A549 (cell line): ENCODE data around the gene FBLN5. TPM values are rescaled to one million over a fixed set of nuclear protein-coding genes. Genes with fewer than 3 reads are reported as not detected.

Experiments used
- ATAC-seq, 2 experiments: fragments of 200-7000 bp in 1 of 2; fragments of >200 bp in 1 of 2; cut with Nextera tagmentation in 1 of 2; cut with Tn5 transposase in 1 of 2; 3 replicates each; pipeline versions ENCODE4 v1.8.0 to v1.9.1; 2018 to 2020; ENCODE audit warnings: mild to moderate bottlenecking in 1 of 2, moderate library complexity in 1 of 2
- CTCF ChIA-PET: fragments of 300-600 bp; sonication (Branson Sonifier 250); formaldehyde crosslinking; extraction: SDS; loops from one replicate; lab custom pipeline; 2021; ENCODE audit warnings: antibody characterized with exemption, inconsistent platforms; lab: Yijun Ruan, JAX
- POLR2A ChIA-PET: fragments of 350-600 bp; formaldehyde crosslinking; extraction: SDS; loops from one replicate; lab custom pipeline; 2021; ENCODE audit warnings: antibody characterized with exemption, inconsistent platforms; lab: Yijun Ruan, JAX
- DNase-seq, 2 experiments: peaks; one replicate each; pipeline versions ENCODE4 v3.0.0 to v3.0.0-alpha.2; 2011 to 2016; ENCODE audit warnings: low read depth in 1 of 2, low spot score in 1 of 2
- FAIRE-seq: peaks from 2 replicates; lab custom pipeline; 2011; peaks lifted over from hg19 to GRCh38; lab: Jason Lieb, UNC
- H3K27ac ChIP-seq, 2 experiments: fragments of >200 bp; sonication (Bioruptor Twin); formaldehyde crosslinking; 3 replicates each; pipeline ENCODE4 v1.5.1; 2016 to 2017
- H3K4me1 ChIP-seq: fragments of >200 bp; sonication (Bioruptor Twin); formaldehyde crosslinking; 3 replicates; pipeline ENCODE4 v1.6.1; 2016
- H3K4me2 ChIP-seq: fragments of >200 bp; sonication (Bioruptor Twin); formaldehyde crosslinking; 3 replicates; pipeline ENCODE4 v1.6.1; 2016
- H3K4me3 ChIP-seq: fragments of >200 bp; sonication (Bioruptor Twin); formaldehyde crosslinking; 3 replicates; pipeline ENCODE4 v1.5.1; 2016
- H3K9me3 ChIP-seq: fragments of >200 bp; sonication (Bioruptor Twin); formaldehyde crosslinking; 3 replicates; pipeline ENCODE4 v1.6.1; 2016
- BCL3 ChIP-seq: fragments of >200 bp; sonication (Bioruptor Twin); formaldehyde crosslinking; IDR thresholded peaks from 3 replicates; pipeline ENCODE4 v1.6.1; 2016
- BHLHE40 ChIP-seq: IDR thresholded peaks from 2 replicates; pipeline ENCODE4 v1.6.1; 2012; ENCODE audit warnings: low read depth, low read length, inconsistent platforms
- CBX2 ChIP-seq: fragments of 200-600 bp; sonication (generic); IDR thresholded peaks from 2 replicates; pipeline ENCODE4 v1.6.1; 2016; ENCODE audit warnings: low read depth, mild to moderate bottlenecking, borderline replicate concordance
- CBX8 ChIP-seq: fragments of 200-600 bp; sonication (generic); IDR thresholded peaks from 2 replicates; pipeline ENCODE4 v1.6.1; 2016
- E2F6 ChIP-seq: IDR thresholded peaks from 2 replicates; pipeline ENCODE4 v1.6.1; 2012; ENCODE audit warnings: low read depth, borderline replicate concordance
- EHMT2 ChIP-seq: fragments of 200-600 bp; sonication (generic); IDR thresholded peaks from 2 replicates; pipeline ENCODE4 v1.6.1; 2016; ENCODE audit warnings: antibody characterized with exemption, low read depth, mild to moderate bottlenecking, moderate library complexity
- FOSL2 ChIP-seq, 2 experiments: fragments of 450-650 bp in 1 of 2; fragments of >200 bp in 1 of 2; sonication (Bioruptor Twin) in 1 of 2; formaldehyde crosslinking; IDR thresholded peaks; 2 replicates each; pipeline versions ENCODE4 v1.5.0 to v1.6.1; 2016 to 2020; ENCODE audit warnings: mild to moderate bottlenecking in 1 of 2, moderate library complexity in 1 of 2
- FOXS1 ChIP-seq: fragments of 250-450 bp; sonication (Bioruptor Pico); IDR thresholded peaks from 2 replicates; pipeline ENCODE4 v1.5.0; 2020; ENCODE audit warnings: mild to moderate bottlenecking, moderate library complexity
- HOXB5 ChIP-seq: fragments of 250-450 bp; sonication (Bioruptor Pico); IDR thresholded peaks from 2 replicates; pipeline ENCODE4 v1.5.0; 2020; ENCODE audit warnings: mild to moderate bottlenecking, moderate library complexity
- JUN ChIP-seq, 2 experiments: fragments of >200 bp; sonication (Bioruptor Twin); formaldehyde crosslinking; IDR thresholded peaks; 2 replicates in 1 of 2; 3 replicates in 1 of 2; pipeline ENCODE4 v1.6.1; 2016 to 2017
- KDM5A ChIP-seq: fragments of 200-600 bp; sonication (generic); IDR thresholded peaks from 2 replicates; pipeline ENCODE4 v1.6.1; 2016; ENCODE audit warnings: antibody characterized with exemption, mild to moderate bottlenecking
- MYC ChIP-seq: IDR thresholded peaks from 2 replicates; pipeline ENCODE4 v1.6.1; 2012; ENCODE audit warnings: mild to moderate bottlenecking, inconsistent platforms, low read length, improper control_type of control experiment, borderline replicate concordance
- NFE2L2 ChIP-seq: fragments of 150-350 bp; conservative IDR thresholded peaks from 2 replicates; pipeline ENCODE4 v1.6.1; 2014; ENCODE audit warnings: low read length
- PBX3 ChIP-seq: IDR thresholded peaks from 2 replicates; pipeline ENCODE4 v1.6.1; 2012
- POLR2AphosphoS2 ChIP-seq: conservative IDR thresholded peaks from 2 replicates; pipeline ENCODE4 v1.6.1; 2012; ENCODE audit warnings: low read length, improper control_type of control experiment, inconsistent platforms
- RAD21 ChIP-seq, 2 experiments: fragments of >200 bp in 1 of 2; sonication (Bioruptor Twin) in 1 of 2; formaldehyde crosslinking in 1 of 2; IDR thresholded peaks in 1 of 2; conservative IDR thresholded peaks in 1 of 2; 2 replicates in 1 of 2; 3 replicates in 1 of 2; pipeline ENCODE4 v1.6.1; 2012 to 2018; ENCODE audit warnings: inconsistent platforms in 1 of 2
- RARB ChIP-seq: fragments of 250-450 bp; sonication (Bioruptor Pico); IDR thresholded peaks from 2 replicates; pipeline ENCODE4 v1.8.0; 2021; ENCODE audit warnings: mild to moderate bottlenecking, moderate library complexity
- SREBF2 ChIP-seq: fragments of 450-650 bp; IDR thresholded peaks from 2 replicates; pipeline ENCODE4 v1.6.1; 2014; ENCODE audit warnings: mild to moderate bottlenecking, moderate library complexity
- USF2 ChIP-seq: fragments of 450-650 bp; IDR thresholded peaks from 2 replicates; pipeline ENCODE4 v1.6.1; 2014; ENCODE audit warnings: antibody characterized with exemption
- ZSCAN20 ChIP-seq: fragments of 250-450 bp; sonication (Bioruptor Pico); IDR thresholded peaks from 2 replicates; pipeline ENCODE4 v1.8.0; 2022; ENCODE audit warnings: mild to moderate bottlenecking, moderate library complexity
- WGBS: methylation state at CpG from one replicate; pipeline ENCODE4 v1.1.6; 2017; ENCODE audit errors: missing lambda C conversion rate; 5-methylcytosine and 5-hydroxymethylcytosine counted together
- polyA plus RNA-seq, 4 experiments: library from polyadenylated mRNA; depleted of rRNA in 3 of 4; stranded (reverse); fragments of >200 nt; fragmentation: RNase III in 1 of 4; extraction: RNeasy Plus Mini Kit Qiagen cat#74134 plus additional on column Dnase treatment in 1 of 4; gene quantifications; 2 replicates in 3 of 4; 3 replicates in 1 of 4; pipeline ENCODE4 v1.2.3, GENCODE V29; 2011 to 2017
- TF ChIP-seq, protein P1 (sequence below): fragments of 150-350 bp; IDR thresholded peaks from 2 replicates; pipeline ENCODE4 v1.6.1; 2014; ENCODE audit warnings: low read depth, mild to moderate bottlenecking, low read length
- TF ChIP-seq, protein P2 (sequence below): fragments of 200-600 bp; sonication (generic); IDR thresholded peaks from 2 replicates; pipeline ENCODE4 v1.6.1; 2016; ENCODE audit warnings: antibody characterized with exemption, mild to moderate bottlenecking, moderate library complexity

The FBLN5 gene
- polyA plus RNA-seq, 2 of the 4 experiments (the other 2 are of a cell fraction) = 0.88 to 1.3 TPM

GRCh38 chr14:91934554-91935285 is 12.8 kb downstream of the FBLN5 start:
- no peak overlapping the region for H3K27ac ChIP-seq
- POLR2A ChIA-PET = no interaction called here
- no peaks in the 10 kb centered on the region for H3K9me3 ChIP-seq
- CTCF ChIA-PET = no interaction called here
- ATAC-seq = no peak
- H3K4me2 ChIP-seq = no peak overlapping the region
- no peak for FAIRE-seq
- DNase-seq = no peak
- H3K4me1 ChIP-seq = no peaks in the 10 kb centered on the region
- H3K4me3 ChIP-seq = no peak overlapping the region
- TF ChIP-seq E2F6 = no peak
- TF ChIP-seq FOXS1 = no peak
- no peak for TF ChIP-seq RAD21 (conservative IDR thresholded peaks at IDR 0.05 in 1 of 2, IDR thresholded peaks at IDR 0.05 in 1 of 2)
- no peak for TF ChIP-seq EHMT2
- no peak for TF ChIP-seq RARB (CRISPR knock-in tag)
- TF ChIP-seq CBX2 = no peak
- no peak for TF ChIP-seq BCL3
- TF ChIP-seq KDM5A = no peak
- TF ChIP-seq ZSCAN20 (CRISPR knock-in tag) = no peak
- no peak for TF ChIP-seq FOSL2 (IDR thresholded peaks at IDR 0.05)
- TF ChIP-seq FOSL2 (CRISPR knock-in tag; IDR thresholded peaks at IDR 0.05) = no peak
- TF ChIP-seq POLR2AphosphoS2 = no peak
- no peak for TF ChIP-seq MYC
- TF ChIP-seq CBX8 = no peak
- TF ChIP-seq HOXB5 = no peak
- TF ChIP-seq JUN (IDR thresholded peaks at IDR 0.05) = no peak
- 93% methylated on average over 8 of the region's 8 CpGs for WGBS

- ChIA-PET CTCF (no interaction called here), POLR2A (no interaction called here)
- H3K9me3 ChIP-seq = no peaks in the 10 kb centered on the region
- DNase-seq (no peak), FAIRE-seq (no peak), ATAC-seq (no peak)
- 78% methylated on average over 11 of the region's 11 CpGs for WGBS
- H3K27ac ChIP-seq = no peak overlapping the region
- H3K4me3 ChIP-seq = no peak overlapping the region
- TF ChIP-seq, protein P1, sequence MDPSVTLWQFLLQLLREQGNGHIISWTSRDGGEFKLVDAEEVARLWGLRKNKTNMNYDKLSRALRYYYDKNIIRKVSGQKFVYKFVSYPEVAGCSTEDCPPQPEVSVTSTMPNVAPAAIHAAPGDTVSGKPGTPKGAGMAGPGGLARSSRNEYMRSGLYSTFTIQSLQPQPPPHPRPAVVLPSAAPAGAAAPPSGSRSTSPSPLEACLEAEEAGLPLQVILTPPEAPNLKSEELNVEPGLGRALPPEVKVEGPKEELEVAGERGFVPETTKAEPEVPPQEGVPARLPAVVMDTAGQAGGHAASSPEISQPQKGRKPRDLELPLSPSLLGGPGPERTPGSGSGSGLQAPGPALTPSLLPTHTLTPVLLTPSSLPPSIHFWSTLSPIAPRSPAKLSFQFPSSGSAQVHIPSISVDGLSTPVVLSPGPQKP = no peak
- TF ChIP-seq USF2 (no peak), ZSCAN20 (CRISPR knock-in tag) (no peak)
- H3K4me1 ChIP-seq = no peaks in the 10 kb centered on the region
- H3K4me2 ChIP-seq = no peak overlapping the region
These were observed 15.9 kb downstream of the FBLN5 start for GRCh38 chr14:91931478-91932088.

DNA sequence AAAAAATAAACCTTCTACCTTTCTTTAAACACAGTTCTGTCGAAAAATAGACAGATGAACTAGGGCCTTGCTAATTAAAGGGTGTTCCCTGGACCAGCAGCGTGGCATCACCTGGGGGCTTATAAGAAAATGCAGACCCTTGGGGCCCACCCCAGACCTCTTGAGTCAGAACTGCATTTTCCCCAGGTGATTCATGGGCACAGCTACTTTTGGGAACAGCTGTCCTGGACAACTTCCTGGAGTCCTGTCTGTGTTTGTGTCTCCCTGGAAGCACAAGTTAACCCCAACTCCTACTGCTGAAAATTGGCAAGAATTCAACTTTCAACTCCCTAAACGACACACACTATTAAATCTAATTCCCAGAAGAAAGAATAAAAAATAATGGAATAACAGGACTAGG is 17.8 kb downstream of the FBLN5 start:
- CTCF ChIA-PET = no interaction called here
- Histone ChIP-seq H3K4me2 (no peak overlapping the region), H3K4me3 (no peak overlapping the region), H3K27ac (no peak overlapping the region), H3K4me1 (no peaks in the 10 kb centered on the region), H3K9me3 (no peaks in the 10 kb centered on the region)
- 52% methylated on average over 3 of the region's 3 CpGs for WGBS
- FAIRE-seq = no peak
- POLR2A ChIA-PET = no interaction called here
- ATAC-seq = no peak
- DNase-seq = no peak
- no peak for TF ChIP-seq BCL3
- no peak for TF ChIP-seq SREBF2
- TF ChIP-seq, protein P2, sequence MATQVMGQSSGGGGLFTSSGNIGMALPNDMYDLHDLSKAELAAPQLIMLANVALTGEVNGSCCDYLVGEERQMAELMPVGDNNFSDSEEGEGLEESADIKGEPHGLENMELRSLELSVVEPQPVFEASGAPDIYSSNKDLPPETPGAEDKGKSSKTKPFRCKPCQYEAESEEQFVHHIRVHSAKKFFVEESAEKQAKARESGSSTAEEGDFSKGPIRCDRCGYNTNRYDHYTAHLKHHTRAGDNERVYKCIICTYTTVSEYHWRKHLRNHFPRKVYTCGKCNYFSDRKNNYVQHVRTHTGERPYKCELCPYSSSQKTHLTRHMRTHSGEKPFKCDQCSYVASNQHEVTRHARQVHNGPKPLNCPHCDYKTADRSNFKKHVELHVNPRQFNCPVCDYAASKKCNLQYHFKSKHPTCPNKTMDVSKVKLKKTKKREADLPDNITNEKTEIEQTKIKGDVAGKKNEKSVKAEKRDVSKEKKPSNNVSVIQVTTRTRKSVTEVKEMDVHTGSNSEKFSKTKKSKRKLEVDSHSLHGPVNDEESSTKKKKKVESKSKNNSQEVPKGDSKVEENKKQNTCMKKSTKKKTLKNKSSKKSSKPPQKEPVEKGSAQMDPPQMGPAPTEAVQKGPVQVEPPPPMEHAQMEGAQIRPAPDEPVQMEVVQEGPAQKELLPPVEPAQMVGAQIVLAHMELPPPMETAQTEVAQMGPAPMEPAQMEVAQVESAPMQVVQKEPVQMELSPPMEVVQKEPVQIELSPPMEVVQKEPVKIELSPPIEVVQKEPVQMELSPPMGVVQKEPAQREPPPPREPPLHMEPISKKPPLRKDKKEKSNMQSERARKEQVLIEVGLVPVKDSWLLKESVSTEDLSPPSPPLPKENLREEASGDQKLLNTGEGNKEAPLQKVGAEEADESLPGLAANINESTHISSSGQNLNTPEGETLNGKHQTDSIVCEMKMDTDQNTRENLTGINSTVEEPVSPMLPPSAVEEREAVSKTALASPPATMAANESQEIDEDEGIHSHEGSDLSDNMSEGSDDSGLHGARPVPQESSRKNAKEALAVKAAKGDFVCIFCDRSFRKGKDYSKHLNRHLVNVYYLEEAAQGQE = no peak
- no peak for TF ChIP-seq CBX8
- TF ChIP-seq BHLHE40 = no peak
- no peak for TF ChIP-seq NFE2L2
- TF ChIP-seq PBX3 = no peak
- TF ChIP-seq ZSCAN20 (CRISPR knock-in tag) = no peak
